Fibroblast of villous mesenchyme (primary cell): ENCODE measurements around the gene ARL4C. TPM values are rescaled to one million over a fixed set of nuclear protein-coding genes. Genes with fewer than 3 reads are reported as not detected.
"Not testable (repeated sequence)": the region's sequence is repeated elsewhere in the genome, so short reads cannot be mapped to it uniquely, and the experiment has no call there.

Experiments used
- DNase-seq: peaks from one replicate; pipeline ENCODE4 v3.0.0-alpha.2; 2010; ENCODE audit warnings: low read depth
- H3K4me3 ChIP-seq: 2 replicates; pipeline ENCODE4 v1.5.1; 2011; ENCODE audit warnings: low read depth, mild to moderate bottlenecking, low read length
- CTCF ChIP-seq: IDR thresholded peaks from 2 replicates; pipeline ENCODE4 v1.5.1; 2012; ENCODE audit warnings: low read depth, mild to moderate bottlenecking, low read length; ENCODE audit not compliant: insufficient read depth
- total RNA-seq: library from RNA; depleted of rRNA; stranded (reverse); fragments of >200 nt; gene quantifications from 2 replicates; pipeline ENCODE4 v1.2.3, GENCODE V29; 2012

ARL4C gene
- total RNA-seq, 1 donor: 16.4 TPM

GRCh38 chr2:234458466-234458865 lies 38.4 kb downstream of the ARL4C start:
- no peak overlapping the region for H3K4me3 ChIP-seq
- DNase-seq: no peak

GRCh38 chr2:234457421-234457820 lies 39.5 kb downstream of the ARL4C start:
- no peak for TF ChIP-seq CTCF
- no peak overlapping the region for H3K4me3 ChIP-seq
- peak; percentile 36 for DNase-seq

More at GRCh38 chr2:234458466-234458865, 38.4 kb downstream of the ARL4C start:
- TF ChIP-seq CTCF: no peak

- DNase-seq, H3K4me3 ChIP-seq: not testable (repeated sequence)
Observed at GRCh38 chr2:234455246-234455645, 41.6 kb downstream of the ARL4C start.

- no peak for DNase-seq
- no peak overlapping the region for H3K4me3 ChIP-seq
- TF ChIP-seq CTCF: no peak
Observed at GRCh38 chr2:234454433-234454832, 42.4 kb downstream of the ARL4C start.

GRCh38 chr2:234453216-234453615 lies 43.7 kb downstream of the ARL4C start:
- no peak overlapping the region for H3K4me3 ChIP-seq
- TF ChIP-seq CTCF: no peak
- DNase-seq: no peak

- TF ChIP-seq CTCF: no peak
- DNase-seq: peak; percentile 93
- no peak overlapping the region for H3K4me3 ChIP-seq
Observed at GRCh38 chr2:234451852-234452625, 44.8 kb downstream of the ARL4C start.

- no peak overlapping the region for H3K4me3 ChIP-seq
- no peak for DNase-seq
- no peak for TF ChIP-seq CTCF
Observed at GRCh38 chr2:234451242-234451641, 45.6 kb downstream of the ARL4C start.
